Inflammatory macrophage (primary cell): Measurements from ENCODE around the gene FOLR1.
"Not testable (repeated sequence)": the region's sequence is repeated elsewhere in the genome, so short reads cannot be mapped to it uniquely, and the experiment has no call there.

Experiments
- DNase-seq, 2 donors: peaks; one replicate each; pipeline ENCODE4 v3.0.0-alpha.2; 2020 to 2022

FOLR1 gene

DNA sequence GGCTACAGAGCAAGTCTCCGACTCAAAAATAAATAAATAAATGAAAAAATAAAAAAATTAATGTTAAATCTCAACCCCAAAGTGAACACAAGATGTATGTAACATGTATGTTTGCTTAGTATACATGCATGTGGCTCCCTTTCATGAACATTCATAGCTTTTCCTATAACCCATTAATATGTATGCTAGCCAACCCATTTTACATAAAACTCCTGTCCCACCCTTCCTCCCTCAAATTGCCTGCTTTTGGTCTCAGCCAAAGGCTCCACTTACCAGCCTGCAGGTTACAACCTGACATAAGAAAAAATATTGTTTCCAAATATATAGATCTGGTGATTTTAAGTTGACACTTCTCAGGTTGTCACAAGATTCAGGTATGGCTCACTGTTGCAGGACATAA is 3.7 kb upstream of the FOLR1 start:
- DNase-seq, result no peak

DNA sequence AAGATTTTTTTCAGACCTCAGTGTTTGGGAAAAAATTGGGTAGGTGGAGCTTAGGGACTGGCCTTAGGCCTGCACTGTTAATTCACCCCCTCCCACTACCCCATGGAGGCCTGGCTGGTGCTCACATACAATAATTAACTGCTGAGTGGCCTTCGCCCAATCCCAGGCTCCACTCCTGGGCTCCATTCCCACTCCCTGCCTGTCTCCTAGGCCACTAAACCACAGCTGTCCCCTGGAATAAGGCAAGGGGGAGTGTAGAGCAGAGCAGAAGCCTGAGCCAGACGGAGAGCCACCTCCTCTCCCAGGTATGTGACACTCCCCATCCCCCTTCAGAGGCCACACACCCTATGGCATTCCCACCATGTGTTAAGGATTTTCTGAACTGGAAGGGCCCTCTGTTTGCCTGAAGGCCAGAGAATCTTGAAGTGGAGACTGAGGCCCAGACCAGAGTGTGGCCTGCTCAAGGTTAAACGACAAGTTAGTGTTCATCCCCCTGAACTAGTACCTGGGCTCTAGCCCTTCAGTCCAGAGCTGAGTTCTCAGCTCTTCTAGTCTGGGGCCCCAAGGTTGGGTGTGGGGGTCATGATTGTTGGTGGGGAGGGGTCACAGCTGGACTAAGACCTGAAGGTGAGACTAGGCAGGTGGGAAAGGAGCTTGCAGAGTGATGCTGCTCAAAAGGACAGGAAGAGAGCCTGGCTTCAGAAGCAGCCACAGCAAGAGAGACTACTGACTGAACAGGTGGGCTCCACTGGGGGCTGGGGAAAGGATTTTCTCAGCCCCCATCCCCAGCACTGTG is 2.3 kb upstream of the FOLR1 start:
- no peak for DNase-seq

DNA sequence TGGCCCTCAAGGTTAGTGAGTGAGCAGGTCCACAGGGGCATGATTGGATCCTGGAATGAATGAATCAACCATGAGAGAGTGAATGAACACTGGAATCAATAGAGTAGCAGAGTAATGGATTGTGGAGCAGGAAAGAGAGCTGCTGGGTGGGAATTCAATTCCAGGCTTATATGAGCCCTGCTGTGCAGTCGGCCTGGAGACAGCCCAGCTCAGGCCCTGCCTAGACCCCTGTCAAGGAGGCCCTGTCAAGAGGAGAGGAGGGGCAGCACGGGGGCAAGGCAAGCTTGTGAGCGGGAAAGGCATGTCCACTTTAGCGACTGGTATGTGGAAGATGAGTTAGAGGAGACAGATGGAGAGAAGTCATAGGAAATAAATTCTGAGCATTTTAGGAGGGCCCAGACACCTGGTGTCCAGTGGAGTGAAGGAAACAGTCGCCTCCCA is 1.3 kb upstream of the FOLR1 start:
- no peak for DNase-seq

DNA sequence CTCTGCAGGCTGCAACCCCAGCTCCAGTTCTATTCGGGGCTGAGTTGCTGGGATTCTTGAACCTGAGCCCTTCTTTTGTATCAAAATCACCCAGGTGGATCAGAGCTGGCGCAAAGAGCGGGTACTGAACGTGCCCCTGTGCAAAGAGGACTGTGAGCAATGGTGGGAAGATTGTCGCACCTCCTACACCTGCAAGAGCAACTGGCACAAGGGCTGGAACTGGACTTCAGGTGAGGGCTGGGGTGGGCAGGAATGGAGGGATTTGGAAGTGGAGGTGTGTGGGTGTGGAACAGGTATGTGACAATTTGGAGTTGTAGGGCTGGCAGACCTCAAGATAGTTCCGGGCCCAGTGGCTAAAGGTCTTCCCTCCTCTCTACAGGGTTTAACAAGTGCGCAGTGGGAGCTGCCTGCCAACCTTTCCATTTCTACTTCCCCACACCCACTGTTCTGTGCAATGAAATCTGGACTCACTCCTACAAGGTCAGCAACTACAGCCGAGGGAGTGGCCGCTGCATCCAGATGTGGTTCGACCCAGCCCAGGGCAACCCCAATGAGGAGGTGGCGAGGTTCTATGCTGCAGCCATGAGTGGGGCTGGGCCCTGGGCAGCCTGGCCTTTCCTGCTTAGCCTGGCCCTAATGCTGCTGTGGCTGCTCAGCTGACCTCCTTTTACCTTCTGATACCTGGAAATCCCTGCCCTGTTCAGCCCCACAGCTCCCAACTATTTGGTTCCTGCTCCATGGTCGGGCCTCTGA is 3.8 kb downstream of the FOLR1 start:
- DNase-seq, result peak in 1 of 2 donors; percentile 53

DNA sequence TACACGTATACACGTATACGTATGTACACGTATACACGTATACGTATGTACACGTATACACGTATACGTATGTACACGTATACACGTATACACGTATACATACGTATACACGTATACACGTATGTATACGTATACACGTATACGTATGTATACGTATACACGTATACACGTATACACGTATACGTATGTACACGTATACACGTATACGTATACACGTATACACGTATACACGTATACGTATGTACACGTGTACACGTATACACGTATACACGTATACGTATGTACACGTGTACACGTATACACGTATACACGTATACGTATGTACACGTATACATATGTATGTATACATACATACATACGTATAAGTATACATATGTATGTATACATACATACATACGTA is 9.5 kb downstream of the FOLR1 start:
- DNase-seq, result not testable (repeated sequence)

DNA sequence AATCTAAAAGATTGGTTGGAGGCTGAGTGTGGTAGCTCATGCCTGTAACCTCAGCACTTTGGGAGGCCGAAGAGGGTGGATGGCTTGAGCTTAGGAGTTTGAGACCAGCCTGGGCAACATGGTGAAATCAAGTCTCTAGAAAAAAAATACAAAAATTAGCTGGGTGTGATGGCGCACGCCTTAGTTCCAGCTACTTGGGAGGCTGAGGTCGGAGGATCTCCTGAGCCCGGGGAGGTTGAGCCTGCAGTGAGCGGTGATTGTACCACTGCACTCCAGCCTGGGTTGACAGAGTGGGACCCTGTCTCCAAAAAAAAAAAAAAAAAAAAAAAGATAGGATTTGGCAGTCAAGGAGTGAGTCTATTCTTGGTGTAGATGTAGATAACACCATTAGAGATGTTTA is 10.6 kb downstream of the FOLR1 start:
- DNase-seq, result no peak

DNA sequence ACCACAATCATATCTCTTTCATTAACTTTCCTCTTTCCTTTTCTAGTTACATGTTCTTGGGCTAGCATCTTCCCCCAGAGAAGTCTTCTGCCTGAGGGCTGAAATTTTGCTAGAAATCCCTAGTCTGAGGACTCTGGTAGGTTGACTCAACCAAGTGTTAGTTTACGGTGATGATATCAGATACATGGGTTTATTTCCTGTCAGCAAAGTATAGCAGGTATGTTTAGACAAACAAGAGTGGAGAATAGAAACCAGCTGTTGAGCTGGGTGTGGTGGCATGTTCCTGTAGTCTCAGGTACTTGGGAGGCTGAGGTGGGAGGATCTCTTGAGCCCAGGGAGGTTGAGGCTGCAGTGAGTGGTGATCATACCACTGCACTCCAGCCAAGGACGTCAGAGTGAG is 11.2 kb downstream of the FOLR1 start:
- DNase-seq, result no peak

DNA sequence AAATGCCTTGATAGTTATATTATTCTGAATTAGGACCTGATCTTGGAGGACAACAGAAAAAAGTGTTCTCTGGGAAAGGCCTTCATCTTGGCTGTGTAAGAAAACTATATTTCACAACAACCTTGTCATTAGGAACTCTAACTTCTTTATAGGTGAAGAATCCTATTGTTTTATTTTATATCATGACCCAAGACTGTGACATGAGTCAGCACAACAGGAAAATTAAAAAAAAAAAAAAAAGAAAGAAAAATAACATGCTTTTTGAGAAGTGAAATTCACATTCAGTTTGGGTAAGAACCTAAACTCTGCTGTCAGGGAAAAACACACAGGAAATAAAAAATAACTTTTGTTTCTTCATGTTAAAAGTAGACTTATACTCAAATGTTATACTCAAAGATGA is 12.9 kb downstream of the FOLR1 start:
- peak in 1 of 2 donors; percentile 46 for DNase-seq

DNA sequence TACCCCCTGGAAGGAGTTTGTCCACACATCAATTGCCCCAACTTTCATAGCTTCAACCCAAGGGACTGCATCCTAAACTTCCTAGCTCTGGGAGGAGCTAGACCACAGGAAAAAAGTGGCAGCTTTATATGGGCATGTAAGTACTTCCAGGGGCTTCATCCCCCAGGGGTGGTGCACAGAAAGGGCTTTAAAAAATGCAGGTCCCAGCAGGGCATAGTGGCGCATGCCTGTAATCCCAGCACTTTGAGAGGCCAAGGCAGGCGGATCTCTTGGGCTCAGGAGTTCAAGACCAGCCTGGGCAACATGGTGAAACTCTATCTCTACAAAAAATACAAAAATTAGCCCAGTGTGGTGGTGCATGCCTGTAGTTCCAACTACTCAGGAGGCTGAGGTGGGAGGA is 14.9 kb downstream of the FOLR1 start:
- not testable (repeated sequence) for DNase-seq

DNA sequence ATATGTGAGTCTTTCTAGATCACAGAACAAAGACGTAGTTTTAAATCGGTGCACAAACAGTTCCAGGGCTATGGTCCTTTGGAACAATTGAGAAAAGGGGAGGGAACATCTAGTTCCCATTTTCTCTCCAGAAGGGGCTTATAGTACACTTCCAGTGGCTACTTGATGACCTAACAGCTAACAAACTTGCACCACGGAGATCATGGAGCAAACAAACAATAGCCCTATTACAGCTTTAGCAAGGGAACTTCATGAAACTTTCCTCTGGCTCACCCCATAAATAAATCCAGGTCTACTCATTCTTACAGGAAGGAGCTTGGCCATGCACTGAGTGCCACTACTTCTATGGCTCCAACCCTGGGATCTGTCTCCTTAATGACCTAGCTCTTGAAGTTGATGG is 16.3 kb downstream of the FOLR1 start:
- peak; percentile 62 to 68 for DNase-seq

DNA sequence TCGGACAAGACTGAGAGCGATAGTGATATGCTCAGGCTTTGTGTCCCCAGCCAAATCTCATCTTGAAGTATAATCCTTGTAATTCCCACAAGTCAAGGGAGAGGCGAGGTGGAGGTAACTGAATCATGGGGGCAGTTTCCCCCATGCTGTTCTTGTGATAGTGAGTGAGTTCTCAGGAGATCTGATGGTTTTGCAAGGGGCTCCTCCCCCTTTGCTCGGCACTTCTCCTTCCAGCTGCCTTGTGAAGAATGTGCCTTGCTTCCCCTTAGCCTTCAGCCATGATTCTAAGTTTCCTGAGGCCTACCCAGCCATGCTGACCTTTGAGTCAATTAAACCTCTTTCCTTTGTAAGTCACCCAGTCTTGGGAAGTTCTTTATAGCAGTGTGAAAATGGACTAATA is 17.2 kb downstream of the FOLR1 start:
- peak; percentile 83 to 92 for DNase-seq

DNA sequence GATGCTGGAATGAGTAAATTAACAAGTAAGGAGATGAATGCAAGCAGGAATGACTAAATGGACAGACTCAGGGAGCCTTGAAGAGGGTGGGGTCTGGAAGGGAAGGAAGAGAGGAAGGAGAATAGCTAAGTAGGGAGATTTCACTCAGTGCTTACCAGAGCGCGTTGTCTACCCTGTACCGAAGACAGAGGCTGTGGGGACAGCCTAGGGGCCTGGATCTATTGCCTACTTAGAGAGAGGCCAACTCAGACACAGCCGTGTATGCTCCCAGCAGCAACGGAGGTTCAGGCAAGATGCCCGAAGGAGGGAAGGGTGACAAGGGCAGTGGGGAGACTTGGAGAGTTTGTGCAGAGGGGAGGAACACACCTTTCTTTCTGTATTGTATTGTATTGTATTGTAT is 24.7 kb downstream of the FOLR1 start, which contains the start of gene FOLR2:
TSS of gene FOLR2 (plus strand) at position 157 of the 400 bp plus-strand sequence. CDS start 1,791 bp downstream, outside the sequence.
- no peak for DNase-seq

DNA sequence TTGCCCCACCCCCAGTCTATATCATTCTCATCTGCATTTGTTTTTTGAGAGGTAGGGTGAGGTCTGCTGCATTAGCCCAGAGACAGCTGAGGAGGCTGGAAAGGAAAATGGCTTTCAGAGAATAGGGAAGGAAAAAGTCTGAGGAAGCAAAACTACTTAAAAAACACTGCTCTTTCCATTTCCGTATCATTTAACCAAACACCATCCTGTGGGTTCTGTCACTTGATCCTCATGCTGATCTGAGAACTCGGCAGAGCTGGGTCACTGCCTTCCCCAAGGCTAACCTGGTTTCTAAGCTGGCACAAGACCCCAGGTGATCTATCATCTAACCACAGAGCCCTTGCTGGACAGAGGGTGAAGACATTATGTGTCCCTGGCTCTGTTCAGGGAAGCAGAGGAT is 25.9 kb downstream of the FOLR1 start:
- DNase-seq, result peak; percentile 53 to 63

DNA sequence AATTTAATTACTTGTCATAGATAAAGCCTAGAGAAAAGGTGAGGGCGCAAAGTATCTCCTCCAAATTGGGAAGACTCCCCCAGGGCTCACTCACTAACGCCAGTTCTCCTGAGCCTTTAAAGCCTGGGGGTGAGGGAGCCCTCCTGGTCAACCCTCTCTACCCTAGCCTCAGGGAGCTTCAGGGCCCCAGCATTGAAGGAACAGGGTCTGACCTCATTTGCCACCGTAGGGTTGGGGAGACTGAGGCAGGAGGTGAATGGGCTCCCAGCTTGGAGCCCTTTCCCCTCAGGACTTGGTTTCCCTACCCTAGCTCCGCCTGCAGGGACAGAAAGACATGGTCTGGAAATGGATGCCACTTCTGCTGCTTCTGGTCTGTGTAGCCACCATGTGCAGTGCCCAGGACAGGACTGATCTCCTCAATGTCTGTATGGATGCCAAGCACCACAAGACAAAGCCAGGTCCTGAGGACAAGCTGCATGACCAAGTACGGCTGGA is 26.4 kb downstream of the FOLR1 start:
- DNase-seq, result no peak

DNA sequence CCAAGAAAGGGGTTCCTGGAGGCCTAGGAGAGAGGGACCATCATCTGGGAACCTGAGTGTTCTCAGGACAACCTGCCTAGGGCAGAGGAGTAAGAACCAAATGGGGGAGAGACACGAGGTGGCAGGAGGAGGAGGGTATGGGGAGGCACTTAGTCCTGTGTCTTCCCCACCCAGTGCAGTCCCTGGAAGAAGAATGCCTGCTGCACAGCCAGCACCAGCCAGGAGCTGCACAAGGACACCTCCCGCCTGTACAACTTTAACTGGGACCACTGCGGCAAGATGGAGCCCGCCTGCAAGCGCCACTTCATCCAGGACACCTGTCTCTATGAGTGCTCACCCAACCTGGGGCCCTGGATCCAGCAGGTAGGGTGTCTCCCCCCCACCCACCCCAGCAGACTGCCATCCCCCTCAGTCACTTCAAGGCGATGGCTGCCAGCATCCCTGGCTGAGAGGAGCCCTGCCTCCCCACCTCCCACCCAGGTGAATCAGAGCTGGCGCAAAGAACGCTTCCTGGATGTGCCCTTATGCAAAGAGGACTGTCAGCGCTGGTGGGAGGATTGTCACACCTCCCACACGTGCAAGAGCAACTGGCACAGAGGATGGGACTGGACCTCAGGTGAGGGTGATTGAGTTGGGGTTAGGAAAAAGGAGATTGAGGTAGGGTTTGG is 28.9 kb downstream of the FOLR1 start:
- no peak for DNase-seq

DNA sequence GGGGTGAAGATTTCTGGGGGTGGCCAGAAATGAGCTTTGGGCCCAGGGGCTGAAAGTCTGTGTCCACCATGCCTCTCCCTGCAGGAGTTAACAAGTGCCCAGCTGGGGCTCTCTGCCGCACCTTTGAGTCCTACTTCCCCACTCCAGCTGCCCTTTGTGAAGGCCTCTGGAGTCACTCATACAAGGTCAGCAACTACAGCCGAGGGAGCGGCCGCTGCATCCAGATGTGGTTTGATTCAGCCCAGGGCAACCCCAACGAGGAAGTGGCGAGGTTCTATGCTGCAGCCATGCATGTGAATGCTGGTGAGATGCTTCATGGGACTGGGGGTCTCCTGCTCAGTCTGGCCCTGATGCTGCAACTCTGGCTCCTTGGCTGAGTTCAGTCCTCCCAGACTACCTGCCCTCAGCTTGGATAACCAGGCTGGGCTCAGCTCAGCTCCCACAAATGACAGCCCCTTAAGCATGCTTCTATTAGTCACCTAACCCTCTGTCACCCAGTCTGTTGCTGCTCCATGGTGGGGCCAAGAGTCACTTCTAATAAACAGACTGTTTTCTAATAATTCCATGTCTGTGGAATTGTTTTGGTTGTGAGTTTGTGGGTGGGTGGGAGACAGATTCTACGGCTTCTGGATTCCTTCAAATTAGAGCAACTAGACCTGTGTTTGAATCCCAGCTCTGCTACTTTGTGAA is 29.6 kb downstream of the FOLR1 start:
- peak; percentile 64 to 75 for DNase-seq

DNA sequence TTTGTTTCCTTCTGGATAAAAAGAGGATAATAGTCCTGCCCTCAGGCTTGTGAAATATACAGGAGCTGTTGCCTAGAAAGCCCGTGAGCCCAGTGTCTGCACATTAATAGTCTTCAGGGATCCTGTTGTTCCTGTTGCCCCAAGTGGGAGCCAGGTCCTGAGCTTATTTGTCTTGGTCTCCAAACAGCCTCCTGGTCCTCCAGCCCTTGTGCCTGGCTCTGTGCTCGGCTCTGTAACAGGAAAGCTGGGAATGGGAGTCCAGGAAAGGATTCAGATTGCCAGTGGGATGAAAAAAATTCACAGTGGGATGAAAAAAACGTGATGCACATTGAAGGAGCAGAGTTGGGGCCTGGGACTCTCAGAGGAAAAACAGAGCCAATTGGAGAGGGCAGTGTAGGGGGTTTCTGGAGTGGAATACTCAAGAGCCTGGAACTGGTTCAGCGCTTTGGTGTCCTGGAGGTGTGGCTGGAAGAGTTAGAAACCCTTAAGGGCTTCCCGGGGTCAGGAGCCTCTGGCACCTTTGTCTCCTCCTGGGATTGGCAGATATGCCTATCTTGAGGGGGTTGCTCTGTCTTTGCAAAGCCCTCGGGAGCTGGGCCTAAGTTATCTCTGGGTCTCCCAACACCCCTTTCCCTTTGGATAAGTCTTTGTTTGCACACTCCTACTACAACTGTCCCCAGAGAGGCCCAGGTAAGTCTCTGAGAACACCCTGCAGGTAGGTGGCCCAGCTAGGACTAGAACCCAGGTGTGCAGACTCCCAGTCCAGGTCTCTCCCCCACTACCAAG is 30.4 kb downstream of the FOLR1 start:
- DNase-seq, result no peak

DNA sequence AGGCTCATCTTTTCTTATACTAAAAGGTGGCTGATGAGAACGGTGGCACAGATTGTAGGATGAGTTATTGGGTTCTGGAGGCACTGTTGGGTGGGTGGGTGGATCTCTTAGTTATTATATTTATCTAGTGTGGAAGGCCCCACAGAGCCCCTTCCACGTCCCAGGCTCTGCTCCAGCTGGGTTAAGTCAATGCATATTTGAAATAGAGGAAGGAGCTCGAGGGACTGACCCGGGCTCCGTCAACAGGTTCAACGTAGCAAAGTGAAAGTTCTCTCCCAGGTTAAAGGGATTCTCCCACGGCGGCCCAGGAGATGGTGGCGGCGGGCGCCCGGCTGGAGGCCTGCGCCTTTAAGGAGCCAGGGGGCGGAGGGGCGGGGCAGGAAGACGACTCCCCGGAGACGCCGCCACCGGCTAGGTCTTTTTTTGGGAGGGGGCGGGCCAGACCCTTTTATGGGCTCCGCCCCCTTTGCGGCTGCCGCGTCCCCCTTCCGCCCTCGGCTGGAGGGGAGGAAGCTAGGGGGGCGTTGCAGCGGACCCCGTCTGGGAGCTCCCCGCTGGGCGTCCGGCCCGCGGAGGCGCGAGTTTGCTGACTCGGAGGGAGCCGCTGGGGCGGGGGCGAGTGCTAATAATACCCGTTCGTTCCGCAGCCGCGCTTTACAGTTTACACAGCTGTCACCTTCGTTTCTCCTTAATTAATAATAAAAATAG is 31.1 kb downstream of the FOLR1 start:
- DNase-seq, result peak; percentile 93 to 96

DNA sequence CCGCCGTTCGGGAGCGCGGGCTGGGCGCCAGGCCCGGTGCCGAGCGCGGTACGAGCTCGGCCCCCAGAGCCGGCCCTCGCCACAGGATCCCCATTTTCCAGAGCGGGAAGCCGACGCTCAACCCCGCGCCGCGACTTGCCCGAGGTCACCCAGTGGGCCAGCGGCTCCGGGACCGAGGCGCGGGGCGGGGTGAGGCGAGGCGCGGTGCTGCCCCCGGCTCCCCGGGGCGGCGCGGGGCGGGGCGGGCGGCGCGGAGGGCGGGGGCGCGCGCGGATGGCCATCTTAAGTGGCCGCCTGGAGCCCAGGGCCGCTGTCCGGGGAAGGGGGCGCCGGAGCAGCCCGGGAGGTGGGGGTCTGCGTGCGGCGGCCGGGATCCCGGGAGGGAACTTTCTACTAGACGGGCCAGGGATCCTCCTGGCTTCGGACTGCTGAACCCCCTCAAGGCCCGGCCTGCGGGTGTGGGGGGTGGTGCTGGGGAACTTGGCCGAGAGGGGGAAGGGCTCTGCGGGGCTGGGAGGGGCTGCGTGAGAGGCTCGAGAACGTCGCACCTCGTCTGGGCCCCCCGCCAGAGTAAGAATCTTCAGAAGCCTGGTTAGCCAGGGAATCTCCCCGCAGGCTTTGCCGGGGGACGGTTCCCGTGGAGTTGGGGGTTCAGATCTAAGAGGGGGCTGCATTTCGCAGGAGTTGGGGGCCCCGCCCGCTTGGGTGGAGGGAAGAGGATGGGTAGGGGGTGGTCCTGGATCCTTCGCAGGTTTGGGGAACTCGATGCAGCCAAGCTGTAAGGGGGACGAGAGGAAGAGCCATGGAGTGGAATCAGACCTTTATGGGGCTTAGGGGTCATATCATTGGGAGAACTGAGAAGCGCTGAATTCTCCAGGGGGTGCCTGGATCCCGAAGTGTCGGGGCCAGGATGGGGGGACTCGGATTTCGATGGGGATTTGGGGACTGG is 31.9 kb downstream of the FOLR1 start:
- peak in 1 of 2 donors; percentile 79 for DNase-seq
